Adrenal gland (tissue), 12 donors: ENCODE measurements around the gene CLTC. TPM values are rescaled to one million over a fixed set of nuclear protein-coding genes. Genes with fewer than 3 reads are reported as not detected.
A peak's percentile ranks its signal among the peaks of the same experiment; 100 is the strongest.

ENCODE experiments used
- DNase-seq, 7 donors: peaks; one replicate each; pipeline ENCODE4 v3.0.0-alpha.2; 2019 to 2020
- H3K27ac ChIP-seq, 5 donors: fragments of 200-600 bp; sonication (generic) in 4 of 5; 1 replicate in 3 of 5; 2 replicates in 2 of 5; pipeline versions ENCODE4 v1.5.1 to v1.8.0; 2016 to 2020; ENCODE audit warnings: mild to moderate bottlenecking in 1 of 5
- H3K27me3 ChIP-seq: fragments of 200-600 bp; 2 replicates; pipeline ENCODE4 v1.8.0; 2021
- H3K36me3 ChIP-seq, 2 donors: fragments of 200-600 bp; replicated peaks in 1 of 2; 1 replicate in 1 of 2; 2 replicates in 1 of 2; pipeline versions ENCODE4 v1.5.1 to v1.8.0; 2018 to 2022
- H3K4me1 ChIP-seq, 2 donors: fragments of 200-600 bp; replicated peaks in 1 of 2; 1 replicate in 1 of 2; 2 replicates in 1 of 2; pipeline versions ENCODE4 v1.5.1 to v1.8.0; 2018 to 2021
- H3K4me3 ChIP-seq, 4 donors: fragments of 200-600 bp; sonication (generic) in 3 of 4; one replicate each; pipeline ENCODE4 v1.5.1; 2016 to 2018
- H3K9me3 ChIP-seq, 3 donors: fragments of 200-600 bp; sonication (generic) in 1 of 3; replicated peaks in 1 of 3; 1 replicate in 2 of 3; 2 replicates in 1 of 3; pipeline versions ENCODE4 v1.5.1 to v1.8.0; 2016 to 2021
- CTCF ChIP-seq, 6 experiments: fragments of 450-650 bp in 4 of 6; fragments of 200-600 bp in 2 of 6; sonication (generic) in 1 of 6; IDR thresholded peaks; 1 replicate in 5 of 6; 2 replicates in 1 of 6; pipeline versions ENCODE4 v1.5.1 to v1.8.0; 2016 to 2021; ENCODE audit warnings: antibody characterized with exemption in 6 of 6, mild to moderate bottlenecking in 2 of 6, moderate library complexity in 1 of 6
- POLR2A ChIP-seq, 2 donors: fragments of 450-650 bp; IDR thresholded peaks; one replicate each; pipeline ENCODE4 v1.6.1; 2017; ENCODE audit warnings: antibody characterized with exemption in 2 of 2, mild to moderate bottlenecking in 2 of 2, moderate library complexity in 1 of 2
- WGBS, 4 donors: extraction: QIAGEN DNeasy Blood & Tissue Kit in 2 of 4; methylation state at CpG; one replicate each; pipeline versions ENCODE4 v1.1.5 to v1.1.7; 2013 to 2017; 5-methylcytosine and 5-hydroxymethylcytosine counted together
- intact Hi-C, 2 donors: fragments of 100-400 bp; cut with DNase I; formaldehyde crosslinking; loops; one replicate each; pipeline versions ENCODE4 v1.14.1 to v1.15.0; 2022 to 2023
- polyA plus RNA-seq, 3 donors: library from polyadenylated mRNA; stranded (reverse); fragments of 200-250 nt in 2 of 3; fragments of 350-450 nt in 1 of 3; fragmentation: Illumina TruSeq in 1 of 3; extraction: RNeasy Lipid Tissue Mini Kit (QIAGEN cat#74804) in 1 of 3; gene quantifications; one replicate each; pipeline ENCODE4 v1.2.3, GENCODE V29; 2013 to 2014
- total RNA-seq, 9 donors: library from RNA; depleted of rRNA in 4 of 9; stranded (reverse); fragments of >200 nt in 4 of 9; fragments of 120-200 nt in 1 of 9; fragmentation: NEBNext Ultra II Directional in 1 of 9; extraction: Animal tissue kit (Norgen Biotek cat#: 25700) in 1 of 9; gene quantifications; one replicate each; pipeline versions ENCODE4 v1.1.0 to v1.2.4, GENCODE V29; 2013 to 2023
- donor health status: healthy with polysubstance abuse.
- donor health status: Bipolar disorder and iron deficiency.
- donor health status: DM: yes; HTN: yes; CAD: no.
- donor health status: DM: no; HTN: no; CAD: no.
- donor health status: DM: no; HTN: no; CAD: no.
- donor health status: DM: yes; HTN: yes; CAD: no.

The CLTC gene
- total and polyA plus RNA-seq, 12 donors = 40.2 to 393 (median 267) TPM

GRCh38 chr17:59620518-59621259 lies 994 bp downstream of the CLTC start:
- no peaks in the 10 kb centered on the region for H3K36me3 ChIP-seq

GRCh38 chr17:59621771-59622170 lies 2.1 kb downstream of the CLTC start:
- no peak for DNase-seq
- peaks cover 45 to 67% of the 10 kb centered on the region in 2 donors for H3K4me1 ChIP-seq
- H3K27me3 ChIP-seq = no peaks in the 10 kb centered on the region
- H3K27ac ChIP-seq = peak overlapping the region in 3 of 5 donors; percentile 5 to 99 (median 10)
- TF ChIP-seq CTCF (IDR thresholded peaks at IDR 0.05) = no peak
- H3K9me3 ChIP-seq = no peaks in the 10 kb centered on the region
- H3K4me3 ChIP-seq = peak overlapping the region in 1 of 4 donors; percentile 73
- intact Hi-C loops = no loop called here
- WGBS, 4 donors = 14 to 19% (median 16%) methylated on average over 4 of the region's 4 CpGs
- H3K36me3 ChIP-seq = no peaks in the 10 kb centered on the region

More at GRCh38 chr17:59620518-59621259, 994 bp downstream of the CLTC start:
- intact Hi-C loops = no loop called here
- Histone ChIP-seq H3K4me1 (peaks cover 37 to 56% of the 10 kb centered on the region in 2 donors), H3K27me3 (no peaks in the 10 kb centered on the region), H3K4me3 (peak overlapping the region; percentile 73 to 99 (median 95)), H3K9me3 (no peaks in the 10 kb centered on the region), H3K27ac (peak overlapping the region; percentile 42 to 99 (median 99))
- WGBS, 4 donors = 0 to 2% (median 1%) methylated on average over 13 to 14 of the region's 14 CpGs
- peak; percentile 54 to 73 (median 59) for DNase-seq
- no peak for TF ChIP-seq CTCF (IDR thresholded peaks at IDR 0.05)
- TF ChIP-seq POLR2A (IDR thresholded peaks at IDR 0.05) = no peak

GRCh38 chr17:59623151-59623550 lies 3.5 kb downstream of the CLTC start:
- Histone ChIP-seq H3K36me3 (no peaks in the 10 kb centered on the region), H3K27ac (peak overlapping the region in 1 of 5 donors; percentile 27), H3K9me3 (no peaks in the 10 kb centered on the region), H3K4me1 (peaks cover 59 to 74% of the 10 kb centered on the region in 2 donors), H3K27me3 (no peaks in the 10 kb centered on the region), H3K4me3 (peak overlapping the region in 1 of 4 donors; percentile 73)
- DNase-seq = no peak
- no peak for TF ChIP-seq POLR2A (IDR thresholded peaks at IDR 0.05)
- no peak for TF ChIP-seq CTCF (IDR thresholded peaks at IDR 0.05)
- intact Hi-C loops = no loop called here
- 56 to 78% (median 68%) methylated on average over 2 of the region's 2 CpGs for WGBS, 4 donors

GRCh38 chr17:59626756-59627155 lies 7.1 kb downstream of the CLTC start:
- H3K9me3 ChIP-seq = no peaks in the 10 kb centered on the region
- H3K36me3 ChIP-seq = no peaks in the 10 kb centered on the region
- 75 to 90% (median 84%) methylated on average over 5 of the region's 5 CpGs for WGBS, 4 donors
- TF ChIP-seq CTCF (IDR thresholded peaks at IDR 0.05) (no peak), POLR2A (IDR thresholded peaks at IDR 0.05) (no peak)
- no peak for DNase-seq
- H3K4me3 ChIP-seq = no peak overlapping the region
- peak overlapping the region in 2 of 5 donors; percentile 12 to 22 for H3K27ac ChIP-seq
- intact Hi-C loops = no loop called here
- H3K4me1 ChIP-seq = peaks cover 55 to 94% of the 10 kb centered on the region in 2 donors
- H3K27me3 ChIP-seq = no peaks in the 10 kb centered on the region
